Ovary (tissue), 9 donors: Measurements from ENCODE around the gene SPAG5. TPM values are rescaled to one million over a fixed set of nuclear protein-coding genes. Genes with fewer than 3 reads are reported as not detected.

Experiments used
- DNase-seq, 5 donors: peaks; one replicate each; pipeline ENCODE4 v3.0.0-alpha.2; 2019 to 2020
- H3K27ac ChIP-seq, 2 donors: fragments of 200-600 bp; one replicate each; pipeline versions ENCODE4 v1.5.1 to v1.8.0; 2019 to 2022
- H3K27me3 ChIP-seq: fragments of 200-600 bp; one replicate; pipeline ENCODE4 v1.8.0; 2022
- H3K36me3 ChIP-seq: fragments of 200-600 bp; sonication (generic); one replicate; pipeline ENCODE4 v1.5.1; 2019
- H3K4me1 ChIP-seq: one replicate; pipeline ENCODE4 v1.8.1; 2013; ENCODE audit warnings: mild to moderate bottlenecking, moderate library complexity; ENCODE audit not compliant: insufficient read depth
- H3K4me3 ChIP-seq: fragments of 200-600 bp; sonication (generic); one replicate; pipeline ENCODE4 v1.5.1; 2017
- H3K9me3 ChIP-seq, 2 donors: fragments of 200-600 bp in 1 of 2; sonication (generic) in 1 of 2; one replicate each; pipeline versions ENCODE4 v1.5.1 to v1.8.1; 2013 to 2019; ENCODE audit warnings: mild to moderate bottlenecking in 1 of 2, moderate library complexity in 1 of 2
- EP300 ChIP-seq: sonication (generic); formaldehyde crosslinking; IDR thresholded peaks from one replicate; pipeline ENCODE4 v1.6.1; 2017; ENCODE audit warnings: antibody characterized with exemption
- POLR2A ChIP-seq: fragments of 450-650 bp; IDR thresholded peaks from one replicate; pipeline ENCODE4 v1.6.1; 2017; ENCODE audit warnings: antibody characterized with exemption, mild to moderate bottlenecking, moderate library complexity
- WGBS, 3 donors: extraction: QIAGEN DNeasy Blood & Tissue Kit in 1 of 3; methylation state at CpG; one replicate each; pipeline versions ENCODE4 v1.1.5 to v1.1.7; 2013 to 2017; 5-methylcytosine and 5-hydroxymethylcytosine counted together
- intact Hi-C, 4 donors: fragments of 100-400 bp; cut with DNase I; formaldehyde crosslinking; loops; one replicate each; pipeline versions ENCODE4 v1.11.0 to v1.15.1; 2022 to 2023
- polyA plus RNA-seq, 2 donors: library from polyadenylated mRNA; stranded (reverse); fragments of 200-250 nt in 1 of 2; fragments of 350-450 nt in 1 of 2; fragmentation: Illumina TruSeq in 1 of 2; extraction: RNeasy Lipid Tissue Mini Kit (QIAGEN cat#74804) in 1 of 2; gene quantifications; one replicate each; pipeline ENCODE4 v1.2.3, GENCODE V29; 2013 to 2014
- total RNA-seq, 7 donors: library from RNA; depleted of rRNA in 2 of 7; stranded (reverse); fragments of >200 nt in 2 of 7; fragmentation: NEBNext Ultra II Directional in 3 of 7; extraction: Animal tissue kit (Norgen Biotek cat#: 25700) in 3 of 7; gene quantifications; one replicate each; pipeline versions ENCODE4 v1.1.0 to v1.2.4, GENCODE V29; 2016 to 2023
- TF ChIP-seq, protein P1 (sequence below), 3 donors: fragments of 450-650 bp in 2 of 3; fragments of 200-600 bp in 1 of 3; IDR thresholded peaks; one replicate each; pipeline versions ENCODE4 v1.5.1 to v1.8.0; 2016 to 2022; ENCODE audit warnings: antibody characterized with exemption in 3 of 3, mild to moderate bottlenecking in 1 of 3
- donor health status: DM: no; HTN: no; CAD: no; lungs with moderate emphysema.
- donor health status: DM: no; HTN: no; CAD: no.
- donor health status: Bipolar disorder and iron deficiency.
- donor health status: DM: yes; HTN: yes; CAD: no.
- donor health status: DM: no; HTN: no; CAD: no.
- donor health status: DM: yes; HTN: yes; CAD: no.

SPAG5 gene
- total and polyA plus RNA-seq, 9 donors = 2.1 to 5.0 (median 3.3) TPM

DNA sequence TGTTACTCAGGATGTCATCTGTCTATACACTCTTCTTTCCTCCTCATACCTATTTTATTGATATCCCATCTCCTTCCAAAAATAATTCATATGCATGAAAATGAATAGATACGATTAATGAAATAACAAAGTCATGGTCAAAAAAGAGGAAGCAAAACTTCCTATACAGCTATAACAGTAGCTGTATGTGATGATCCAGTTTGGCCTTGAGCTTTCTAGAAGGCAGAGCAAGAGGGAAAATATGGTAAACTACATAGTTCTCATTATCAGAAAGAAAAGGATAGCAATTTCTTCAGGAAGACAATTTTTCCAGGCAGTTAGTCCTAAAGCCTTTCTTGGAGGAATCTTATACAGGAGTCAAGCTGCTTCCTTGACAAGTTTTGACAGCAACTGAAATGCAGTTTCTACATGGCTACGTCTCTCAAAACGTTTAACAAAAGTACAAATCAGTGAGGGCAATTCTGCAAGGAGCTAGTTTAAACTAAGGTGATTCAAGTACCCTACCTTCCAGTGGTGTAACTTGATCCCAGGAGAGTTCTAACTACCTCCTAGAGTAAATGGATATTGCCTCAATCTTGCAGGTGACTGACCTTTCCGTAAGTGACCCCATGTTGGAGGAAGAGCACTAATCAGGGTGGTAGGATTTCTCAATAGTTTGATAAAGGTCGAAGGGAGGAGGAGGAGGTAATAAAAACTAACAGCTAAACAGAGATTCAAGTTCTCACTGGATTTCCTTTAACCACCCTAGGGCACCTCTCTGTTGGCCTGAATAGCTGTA is 1.0 kb downstream of the SPAG5 start:
- DNase-seq = no peak
- TF ChIP-seq POLR2A (no peak), EP300 (no peak)
- TF ChIP-seq, protein P1, sequence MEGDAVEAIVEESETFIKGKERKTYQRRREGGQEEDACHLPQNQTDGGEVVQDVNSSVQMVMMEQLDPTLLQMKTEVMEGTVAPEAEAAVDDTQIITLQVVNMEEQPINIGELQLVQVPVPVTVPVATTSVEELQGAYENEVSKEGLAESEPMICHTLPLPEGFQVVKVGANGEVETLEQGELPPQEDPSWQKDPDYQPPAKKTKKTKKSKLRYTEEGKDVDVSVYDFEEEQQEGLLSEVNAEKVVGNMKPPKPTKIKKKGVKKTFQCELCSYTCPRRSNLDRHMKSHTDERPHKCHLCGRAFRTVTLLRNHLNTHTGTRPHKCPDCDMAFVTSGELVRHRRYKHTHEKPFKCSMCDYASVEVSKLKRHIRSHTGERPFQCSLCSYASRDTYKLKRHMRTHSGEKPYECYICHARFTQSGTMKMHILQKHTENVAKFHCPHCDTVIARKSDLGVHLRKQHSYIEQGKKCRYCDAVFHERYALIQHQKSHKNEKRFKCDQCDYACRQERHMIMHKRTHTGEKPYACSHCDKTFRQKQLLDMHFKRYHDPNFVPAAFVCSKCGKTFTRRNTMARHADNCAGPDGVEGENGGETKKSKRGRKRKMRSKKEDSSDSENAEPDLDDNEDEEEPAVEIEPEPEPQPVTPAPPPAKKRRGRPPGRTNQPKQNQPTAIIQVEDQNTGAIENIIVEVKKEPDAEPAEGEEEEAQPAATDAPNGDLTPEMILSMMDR (IDR thresholded peaks at IDR 0.05) = no peak
- Histone ChIP-seq H3K4me1 (peaks cover 2% of the 10 kb centered on the region), H3K36me3 (no peaks in the 10 kb centered on the region), H3K27me3 (no peaks in the 10 kb centered on the region), H3K27ac (no peak overlapping the region), H3K4me3 (no peak overlapping the region), H3K9me3 (no peaks in the 10 kb centered on the region)
- intact Hi-C loops = no loop called here
- WGBS, 3 donors = 31 to 39% (median 38%) methylated on average over 5 of the region's 5 CpGs

DNA sequence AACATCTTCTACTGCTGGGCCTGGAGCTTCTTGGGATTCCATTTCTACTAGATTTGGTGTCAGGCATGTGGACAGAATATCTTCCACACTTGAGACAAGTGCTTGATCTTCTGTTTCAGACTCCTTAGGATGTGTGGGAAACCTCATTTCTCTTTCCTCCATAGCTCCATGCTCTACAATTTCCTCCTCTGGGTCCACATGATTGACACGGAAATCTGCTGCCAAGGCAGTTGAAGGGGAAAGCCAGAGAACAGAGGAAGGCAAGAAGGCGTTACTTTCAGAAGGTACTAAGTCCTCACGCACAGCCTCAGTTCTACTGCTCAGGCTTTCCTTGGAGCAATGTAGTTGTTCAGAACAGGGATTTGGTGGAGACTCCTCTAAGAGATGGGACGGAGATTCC is 6.6 kb downstream of the SPAG5 start:
- no peak overlapping the region for H3K27ac ChIP-seq
- no peaks in the 10 kb centered on the region for H3K4me1 ChIP-seq
- TF ChIP-seq, protein P1 (IDR thresholded peaks at IDR 0.05) = no peak
- no peak for TF ChIP-seq EP300
- TF ChIP-seq POLR2A = no peak
- intact Hi-C loops = no loop called here
- no peaks in the 10 kb centered on the region for H3K27me3 ChIP-seq
- no peak for DNase-seq
- H3K9me3 ChIP-seq = no peaks in the 10 kb centered on the region
- WGBS, 3 donors = 90 to 94% (median 92%) methylated on average over 4 of the region's 4 CpGs
- no peak overlapping the region for H3K4me3 ChIP-seq
- H3K36me3 ChIP-seq = no peaks in the 10 kb centered on the region

DNA sequence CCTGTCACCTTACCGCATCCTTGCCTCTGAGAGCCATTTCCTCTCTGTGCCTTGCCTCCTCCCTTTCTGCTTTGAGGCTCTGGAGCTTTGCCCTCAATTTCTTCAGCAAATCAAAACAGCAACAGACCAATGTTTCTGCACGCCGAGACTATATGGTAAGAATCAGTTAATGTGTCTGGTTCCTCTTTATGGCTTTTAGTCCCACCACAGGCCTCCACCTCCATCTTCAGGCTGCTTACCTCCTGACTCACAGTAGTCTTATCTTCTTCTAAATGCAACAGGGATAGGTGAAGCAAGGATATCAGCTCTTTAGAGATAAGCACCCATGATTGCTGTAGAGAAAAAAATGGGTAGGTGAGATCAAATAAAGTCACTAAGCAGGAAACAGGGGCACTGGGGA is 13.0 kb downstream of the SPAG5 start:
- Histone ChIP-seq H3K27ac (no peak overlapping the region), H3K27me3 (no peaks in the 10 kb centered on the region), H3K4me3 (no peak overlapping the region), H3K36me3 (no peaks in the 10 kb centered on the region), H3K9me3 (no peaks in the 10 kb centered on the region), H3K4me1 (no peaks in the 10 kb centered on the region)
- intact Hi-C loops = no loop called here
- TF ChIP-seq, protein P1 (IDR thresholded peaks at IDR 0.05) = no peak
- no peak for TF ChIP-seq EP300
- 87 to 94% (median 91%) methylated on average over 3 of the region's 3 CpGs for WGBS, 3 donors
- DNase-seq = no peak

DNA sequence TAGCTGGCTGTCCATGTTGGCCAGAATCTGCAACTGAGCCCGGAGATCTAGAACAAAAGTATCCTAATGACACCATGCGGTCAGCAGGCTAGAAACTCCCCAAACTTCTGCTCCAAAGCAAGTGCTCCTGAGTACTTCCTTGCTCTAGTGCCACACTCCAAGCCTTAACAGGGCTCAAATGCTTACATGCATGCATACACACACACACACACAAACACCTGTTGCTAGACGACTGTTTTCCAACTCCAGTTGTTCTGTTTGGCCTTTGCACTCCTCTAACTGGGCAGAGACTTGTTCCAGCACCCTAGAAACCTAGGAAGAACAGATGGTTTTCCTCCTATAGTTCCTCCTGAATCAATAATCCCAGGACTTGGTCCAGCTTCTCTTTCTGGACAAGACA is 14.4 kb downstream of the SPAG5 start:
- intact Hi-C loops = no loop called here
- 78 to 92% (median 89%) methylated on average over 3 of the region's 3 CpGs for WGBS, 3 donors
- no peak for TF ChIP-seq POLR2A
- no peak for TF ChIP-seq EP300
- TF ChIP-seq, protein P1 (IDR thresholded peaks at IDR 0.05) = no peak

More for the DNA sequence above, 14.4 kb downstream of the SPAG5 start:
- no peak for DNase-seq
- Histone ChIP-seq H3K4me3 (no peak overlapping the region), H3K27ac (no peak overlapping the region), H3K36me3 (no peaks in the 10 kb centered on the region), H3K27me3 (no peaks in the 10 kb centered on the region), H3K9me3 (no peaks in the 10 kb centered on the region), H3K4me1 (no peaks in the 10 kb centered on the region)
